Mucosa of descending colon (tissue), 3 donors: ENCODE results near the gene ZNF322. TPM values are rescaled to one million over a fixed set of nuclear protein-coding genes. Genes with fewer than 3 reads are reported as not detected.
A peak's percentile ranks its signal among the peaks of the same experiment; 100 is the strongest.
"Not testable (repeated sequence)": the region's sequence is repeated elsewhere in the genome, so short reads cannot be mapped to it uniquely, and the experiment has no call there.

Experiments used
- ATAC-seq: fragments of 200-7000 bp; cut with Tn5 transposase; one replicate; pipeline ENCODE4 v1.9.1; 2020; ENCODE audit warnings: mild to moderate bottlenecking, moderate library complexity
- DNase-seq, 3 donors: peaks; one replicate each; pipeline ENCODE4 v3.0.0-alpha.2; 2020
- H3K36me3 ChIP-seq: fragments of 200-600 bp; one replicate; pipeline ENCODE4 v1.8.0; 2021; ENCODE audit warnings: low read depth, mild to moderate bottlenecking
- H3K4me1 ChIP-seq: fragments of 200-600 bp; one replicate; pipeline ENCODE4 v1.8.0; 2021; ENCODE audit warnings: low read depth, mild to moderate bottlenecking
- H3K4me3 ChIP-seq: fragments of 200-600 bp; one replicate; pipeline ENCODE4 v1.8.0; 2021; ENCODE audit warnings: mild to moderate bottlenecking
- H3K9me3 ChIP-seq: fragments of 200-600 bp; one replicate; pipeline ENCODE4 v1.8.0; 2021; ENCODE audit warnings: mild to moderate bottlenecking
- CTCF ChIP-seq: fragments of 200-600 bp; IDR thresholded peaks from one replicate; pipeline ENCODE4 v1.8.0; 2022; ENCODE audit warnings: antibody characterized with exemption, mild to moderate bottlenecking
- intact Hi-C, 2 donors: fragments of 100-400 bp; cut with DNase I in 1 of 2; cut with micrococcal nuclease in 1 of 2; formaldehyde crosslinking; loops; one replicate each; pipeline versions ENCODE4 v1.11.0 to v1.11.1; 2022; cut with DNase I, micrococcal nuclease
- long read RNA-seq, 2 donors: library from polyadenylated mRNA; unstranded; transcript quantifications; one replicate each; pipeline ENCODE4 v2.0.0, GENCODE V29; 2019 to 2021
- total RNA-seq, 3 donors: library from RNA; stranded (reverse); fragmentation: NEBNext Ultra II Directional in 2 of 3; extraction: Animal tissue kit (Norgen Biotek cat#: 25700) in 2 of 3; gene quantifications; one replicate each; pipeline versions ENCODE4 v1.2.1 to v1.2.4, GENCODE V29; 2021 to 2023
- donor health status: DM: no; HTN: no; CAD: no; lungs with moderate emphysema.
- donor health status: DM: no; HTN: no; CAD: no.
- donor health status: DM: no; HTN: yes; CAD: no.

ZNF322 gene
- 10 to 100 TPM; 17.1 to 33.7 (median 19.0) TPM for total RNA-seq
- long read RNA-seq, donor 1, full-length matches to known transcripts = 20 of 26 reads
- long read RNA-seq, donor 1, partial matches to known transcripts = 0 of 26 reads
- long read RNA-seq, donor 1, other reads (novel, unspliced or antisense) = 6 of 26 reads
- long read RNA-seq, donor 2, full-length matches to known transcripts = 4 of 4 reads
- long read RNA-seq, donor 2, partial matches to known transcripts = 0 of 4 reads
- long read RNA-seq, donor 2, other reads (novel, unspliced or antisense) = 0 of 4 reads

- H3K36me3 ChIP-seq = no peaks in the 10 kb centered on the region
- peak within 1 kb of the TSS; percentile 38 for H3K4me3 ChIP-seq
- DNase-seq (peak; percentile 96 to 97 (median 96)), ATAC-seq (peak; percentile 100)
- no peak for TF ChIP-seq CTCF
- peaks cover 14% of the 10 kb centered on the region for H3K4me1 ChIP-seq
- H3K9me3 ChIP-seq = no peaks in the 10 kb centered on the region
- intact Hi-C loops = no loop called here
Observed at GRCh38 chr6:26659042-26659999, at the start of gene ZNF322. Gene ZNF322, minus strand, starts transcription at chr6:26659746. Its CDS starts 21,193 bp downstream, at chr6:26638553.

- ATAC-seq, H3K9me3 ChIP-seq, intact Hi-C loops, H3K4me1 ChIP-seq, H3K36me3 ChIP-seq, DNase-seq, H3K4me3 ChIP-seq: not testable (repeated sequence)
Observed at GRCh38 chr6:26705780-26706179, 46.2 kb upstream of the ZNF322 start.

- H3K4me1 ChIP-seq, H3K36me3 ChIP-seq, intact Hi-C loops, ATAC-seq, DNase-seq, H3K4me3 ChIP-seq, H3K9me3 ChIP-seq: not testable (repeated sequence)
Observed at GRCh38 chr6:26705352-26705751, 45.8 kb upstream of the ZNF322 start.

- H3K4me3 ChIP-seq, H3K36me3 ChIP-seq, H3K9me3 ChIP-seq, ATAC-seq, H3K4me1 ChIP-seq, intact Hi-C loops, DNase-seq: not testable (repeated sequence)
Observed at GRCh38 chr6:26701023-26701747, 41.6 kb upstream of the ZNF322 start.

GRCh38 chr6:26697496-26697895 is 38.0 kb upstream of the ZNF322 start:
- DNase-seq, H3K36me3 ChIP-seq, H3K9me3 ChIP-seq, intact Hi-C loops, ATAC-seq, H3K4me1 ChIP-seq, H3K4me3 ChIP-seq: not testable (repeated sequence)

GRCh38 chr6:26689324-26689947 is 29.9 kb upstream of the ZNF322 start:
- H3K9me3 ChIP-seq, H3K4me1 ChIP-seq, H3K4me3 ChIP-seq, intact Hi-C loops, H3K36me3 ChIP-seq, ATAC-seq, DNase-seq: not testable (repeated sequence)

- intact Hi-C loops, H3K36me3 ChIP-seq, H3K4me3 ChIP-seq, DNase-seq, H3K4me1 ChIP-seq, ATAC-seq, H3K9me3 ChIP-seq: not testable (repeated sequence)
Observed at GRCh38 chr6:26682435-26683042, 23.0 kb upstream of the ZNF322 start.

GRCh38 chr6:26673287-26673686 is 13.7 kb upstream of the ZNF322 start:
- intact Hi-C loops, DNase-seq, H3K36me3 ChIP-seq, H3K4me1 ChIP-seq, ATAC-seq, H3K9me3 ChIP-seq, H3K4me3 ChIP-seq: not testable (repeated sequence)

GRCh38 chr6:26670558-26670957 is 11.0 kb upstream of the ZNF322 start:
- DNase-seq, ATAC-seq, H3K4me3 ChIP-seq, intact Hi-C loops, H3K4me1 ChIP-seq, H3K36me3 ChIP-seq, H3K9me3 ChIP-seq: not testable (repeated sequence)

- H3K4me1 ChIP-seq, DNase-seq, H3K36me3 ChIP-seq, intact Hi-C loops, H3K4me3 ChIP-seq, H3K9me3 ChIP-seq, ATAC-seq: not testable (repeated sequence)
Observed at GRCh38 chr6:26670003-26670402, 10.5 kb upstream of the ZNF322 start.
